Left lung (tissue), 10 donors: ENCODE results near the gene ELAVL1. TPM values are rescaled to one million over a fixed set of nuclear protein-coding genes. Genes with fewer than 3 reads are reported as not detected.

ENCODE experiments used
- ATAC-seq: fragments of 200-7000 bp; cut with Tn5 transposase; one replicate; pipeline ENCODE4 v1.9.1; 2020; ENCODE audit warnings: moderate library complexity
- DNase-seq, 4 donors: peaks; one replicate each; pipeline ENCODE4 v3.0.0-alpha.2; 2013 to 2020
- H3K27ac ChIP-seq, 2 donors: fragments of 200-600 bp; sonication (generic) in 1 of 2; one replicate each; pipeline versions ENCODE4 v1.5.0 to v1.8.0; 2020 to 2021
- H3K27me3 ChIP-seq, 2 donors: fragments of 200-600 bp; sonication (generic) in 1 of 2; one replicate each; pipeline versions ENCODE4 v1.5.0 to v1.8.0; 2020 to 2021
- H3K36me3 ChIP-seq, 2 donors: fragments of 200-600 bp; sonication (generic) in 1 of 2; one replicate each; pipeline versions ENCODE4 v1.5.0 to v1.8.0; 2020 to 2021
- H3K4me1 ChIP-seq, 2 donors: fragments of 200-600 bp; one replicate each; pipeline ENCODE4 v1.8.0; 2021
- H3K4me3 ChIP-seq, 2 donors: fragments of 200-600 bp; sonication (generic) in 1 of 2; one replicate each; pipeline versions ENCODE4 v1.5.0 to v1.8.0; 2020 to 2021; ENCODE audit warnings: mild to moderate bottlenecking in 1 of 2
- H3K9me3 ChIP-seq, 2 donors: fragments of 200-600 bp; sonication (generic) in 1 of 2; one replicate each; pipeline versions ENCODE4 v1.5.0 to v1.8.0; 2020 to 2021
- CTCF ChIP-seq, 2 donors: fragments of 200-600 bp; sonication (generic) in 1 of 2; IDR thresholded peaks; one replicate each; pipeline versions ENCODE4 v1.5.0 to v1.8.0; 2021; ENCODE audit warnings: antibody characterized with exemption in 2 of 2
- intact Hi-C, 2 donors: fragments of 100-400 bp; cut with DNase I; formaldehyde crosslinking; loops; one replicate each; pipeline versions ENCODE4 v1.11.2 to v1.14.2; 2022
- polyA plus RNA-seq, 6 donors: library from polyadenylated mRNA; unstranded; fragments of 120-200 nt; gene quantifications; one replicate each; pipeline ENCODE4 v1.2.1, GENCODE V29; 2013; ENCODE audit not compliant: insufficient read length in 6 of 6
- total RNA-seq, 2 donors: library from RNA; stranded (reverse); fragmentation: NEBNext Ultra II Directional; extraction: Animal tissue kit (Norgen Biotek cat#: 25700); gene quantifications; one replicate each; pipeline ENCODE4 v1.2.1, GENCODE V29; 2021
- donor health status: DM: no; HTN: yes; CAD: no.
- donor health status: DM: no; HTN: no; CAD: no.

ELAVL1 gene
- total and polyA plus RNA-seq, 8 donors = 64.3 to 76.0 (median 71.2) TPM

GRCh38 chr19:7997809-7998480, 7.5 kb downstream of the ELAVL1 start:
- Histone ChIP-seq H3K27ac (no peak overlapping the region), H3K4me1 (peaks cover 17 to 47% of the 10 kb centered on the region in 2 donors), H3K9me3 (no peaks in the 10 kb centered on the region), H3K27me3 (no peaks in the 10 kb centered on the region), H3K4me3 (no peak overlapping the region), H3K36me3 (peaks cover 0 to 12% of the 10 kb centered on the region in 2 donors)
- DNase-seq (peak in 1 of 4 donors; percentile 36), ATAC-seq (no peak)
- intact Hi-C loops = no loop called here
- no peak for TF ChIP-seq CTCF (IDR thresholded peaks at IDR 0.05)

- H3K36me3 ChIP-seq = peaks cover 0 to 14% of the 10 kb centered on the region in 2 donors
- no peak for ATAC-seq
- intact Hi-C loops = no loop called here
- no peak overlapping the region for H3K4me3 ChIP-seq
- H3K27me3 ChIP-seq = no peaks in the 10 kb centered on the region
- no peak overlapping the region for H3K27ac ChIP-seq
- peaks cover 9 to 36% of the 10 kb centered on the region in 2 donors for H3K4me1 ChIP-seq
- no peak for TF ChIP-seq CTCF (IDR thresholded peaks at IDR 0.05)
- no peak for DNase-seq
- H3K9me3 ChIP-seq = no peaks in the 10 kb centered on the region
These were observed 8.6 kb downstream of the ELAVL1 start for GRCh38 chr19:7996883-7997282.

- H3K27ac ChIP-seq = no peak overlapping the region
- H3K4me3 ChIP-seq = no peak overlapping the region
- intact Hi-C loops = no loop called here
- H3K27me3 ChIP-seq = no peaks in the 10 kb centered on the region
- TF ChIP-seq CTCF (IDR thresholded peaks at IDR 0.05) = no peak
- no peak for ATAC-seq
- H3K36me3 ChIP-seq = peaks cover 0 to 25% of the 10 kb centered on the region in 2 donors
- H3K9me3 ChIP-seq = no peaks in the 10 kb centered on the region
- H3K4me1 ChIP-seq = peaks cover 4 to 25% of the 10 kb centered on the region in 2 donors
- DNase-seq = no peak
These were observed 9.7 kb downstream of the ELAVL1 start for GRCh38 chr19:7995810-7996158.

GRCh38 chr19:7994928-7995809, 10.3 kb downstream of the ELAVL1 start:
- no peak for DNase-seq
- H3K4me3 ChIP-seq = no peak overlapping the region
- no peak for TF ChIP-seq CTCF (IDR thresholded peaks at IDR 0.05)
- no peak for ATAC-seq
- H3K27me3 ChIP-seq = no peaks in the 10 kb centered on the region
- H3K4me1 ChIP-seq = peaks cover 0 to 19% of the 10 kb centered on the region in 2 donors
- peaks cover 0 to 31% of the 10 kb centered on the region in 2 donors for H3K36me3 ChIP-seq
- no peak overlapping the region for H3K27ac ChIP-seq
- intact Hi-C loops = no loop called here
- no peaks in the 10 kb centered on the region for H3K9me3 ChIP-seq

- Histone ChIP-seq H3K36me3 (peaks cover 0 to 32% of the 10 kb centered on the region in 2 donors), H3K27ac (peak overlapping the region in 1 of 2 donors; percentile 4), H3K4me1 (peaks cover 0 to 9% of the 10 kb centered on the region in 2 donors), H3K4me3 (no peak overlapping the region), H3K27me3 (no peaks in the 10 kb centered on the region), H3K9me3 (no peaks in the 10 kb centered on the region)
- DNase-seq (peak in 1 of 4 donors; percentile 11), ATAC-seq (no peak)
- no peak for TF ChIP-seq CTCF (IDR thresholded peaks at IDR 0.05)
- intact Hi-C loops = no loop called here
These were observed 11.3 kb downstream of the ELAVL1 start for GRCh38 chr19:7994114-7994513.
